Brain microvascular endothelial cell (primary cell): ENCODE data around the gene AKAP8L.

Experiments
- DNase-seq: peaks from one replicate; pipeline ENCODE4 v3.0.0-alpha.2; 2020
- H3K27ac ChIP-seq: fragments of 250-450 bp; sonication (Bioruptor Pico); 2 replicates; pipeline ENCODE4 v1.5.1; 2020; ENCODE audit warnings: mild to moderate bottlenecking, moderate library complexity
- H3K27me3 ChIP-seq: fragments of 250-450 bp; sonication (Bioruptor Pico); replicated peaks from 2 replicates; pipeline ENCODE4 v1.5.1; 2020; ENCODE audit warnings: mild to moderate bottlenecking
- H3K36me3 ChIP-seq: fragments of 250-450 bp; sonication (Bioruptor Pico); replicated peaks from 2 replicates; pipeline ENCODE4 v1.5.1; 2020; ENCODE audit warnings: mild to moderate bottlenecking
- H3K4me3 ChIP-seq: 2 replicates; pipeline ENCODE4 v1.5.1; 2011; ENCODE audit warnings: low read depth, mild to moderate bottlenecking, control low read depth, low read length, moderate library complexity
- CTCF ChIP-seq: IDR thresholded peaks from 2 replicates; pipeline ENCODE4 v1.5.1; 2011; ENCODE audit warnings: low read depth, mild to moderate bottlenecking, moderate library complexity, low read length, control low read depth, inconsistent platforms; ENCODE audit errors: missing control alignments
- in situ Hi-C: cut with HindIII; loops from 2 replicates; pipeline ENCODE4 v1.10.0; 2017; ENCODE audit warnings: low sequenced_read_pairs, low pct_ligation_motif_present

Gene AKAP8L

GRCh38 chr19:15372891-15373301, 45.9 kb downstream of the AKAP8L start:
- Histone ChIP-seq H3K27ac (no peak overlapping the region), H3K27me3 (no peaks in the 10 kb centered on the region), H3K4me3 (no peak overlapping the region), H3K36me3 (peaks cover 47% of the 10 kb centered on the region)
- no peak for DNase-seq
- no peak for TF ChIP-seq CTCF
- in situ Hi-C loops: no loop called here

DNA sequence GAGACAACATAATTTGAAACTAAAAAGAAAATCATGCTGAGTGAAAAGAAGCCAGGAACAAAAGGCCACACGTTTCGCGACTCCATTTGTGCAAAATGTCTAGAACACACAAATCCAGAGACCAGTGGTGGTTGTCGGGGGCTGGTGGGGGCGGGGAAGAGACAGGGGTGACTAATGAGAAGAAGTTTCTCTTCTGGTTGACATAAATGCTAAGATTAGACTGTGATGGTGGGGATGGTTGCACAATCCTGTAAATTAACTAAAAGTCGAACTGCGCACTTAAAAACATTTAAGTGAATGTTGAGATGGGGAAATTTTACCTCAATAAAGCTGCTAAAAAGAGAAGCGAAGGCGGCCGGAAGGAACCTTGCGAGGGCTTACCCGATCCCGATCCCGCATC, 46.3 kb downstream of the AKAP8L start:
- H3K27ac ChIP-seq: no peak overlapping the region
- no peak for DNase-seq
- H3K4me3 ChIP-seq: no peak overlapping the region
- no peak for TF ChIP-seq CTCF
- in situ Hi-C loops: no loop called here
- peaks cover 51% of the 10 kb centered on the region for H3K36me3 ChIP-seq
- H3K27me3 ChIP-seq: no peaks in the 10 kb centered on the region

DNA sequence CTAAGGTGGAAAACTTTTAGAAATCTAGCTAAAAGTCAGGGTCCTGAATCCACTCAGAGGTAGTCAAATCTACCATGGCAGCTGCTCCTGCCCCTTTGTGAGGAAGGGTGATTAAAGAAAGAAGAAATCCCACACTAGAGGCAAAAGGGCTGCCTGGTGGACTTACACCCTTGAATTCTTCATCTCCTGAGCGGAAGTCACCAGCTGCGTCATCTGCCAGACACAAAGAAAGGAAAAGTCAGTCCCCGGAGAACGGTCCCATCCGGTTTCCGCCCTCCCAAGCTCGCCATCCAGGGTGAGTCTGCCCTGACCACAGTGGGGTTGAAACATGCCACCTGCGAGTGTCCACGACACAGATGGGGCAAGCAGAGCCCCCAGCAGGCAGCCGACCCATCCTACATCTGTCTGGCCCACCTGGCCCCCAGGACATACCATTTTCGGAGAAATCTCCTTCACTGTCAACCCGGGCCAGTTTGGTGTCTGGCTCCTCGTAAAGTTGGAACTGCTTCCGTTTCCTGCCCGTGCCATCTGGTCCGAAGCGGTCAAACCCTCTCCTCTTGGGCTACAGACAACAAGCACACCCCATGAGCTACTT, 46.9 kb downstream of the AKAP8L start:
- Histone ChIP-seq H3K4me3 (no peak overlapping the region), H3K36me3 (peaks cover 56% of the 10 kb centered on the region)
- no peak for TF ChIP-seq CTCF

GRCh38 chr19:15371119-15371518, 47.7 kb downstream of the AKAP8L start:
- no peak overlapping the region for H3K4me3 ChIP-seq
- H3K27me3 ChIP-seq: no peaks in the 10 kb centered on the region
- TF ChIP-seq CTCF: no peak
- peaks cover 62% of the 10 kb centered on the region for H3K36me3 ChIP-seq
- H3K27ac ChIP-seq: no peak overlapping the region
- no peak for DNase-seq
- in situ Hi-C loops: no loop called here

More for the DNA sequence above, 46.9 kb downstream of the AKAP8L start:
- H3K27ac ChIP-seq: no peak overlapping the region
- no peaks in the 10 kb centered on the region for H3K27me3 ChIP-seq
- no peak for DNase-seq
- in situ Hi-C loops: no loop called here

DNA sequence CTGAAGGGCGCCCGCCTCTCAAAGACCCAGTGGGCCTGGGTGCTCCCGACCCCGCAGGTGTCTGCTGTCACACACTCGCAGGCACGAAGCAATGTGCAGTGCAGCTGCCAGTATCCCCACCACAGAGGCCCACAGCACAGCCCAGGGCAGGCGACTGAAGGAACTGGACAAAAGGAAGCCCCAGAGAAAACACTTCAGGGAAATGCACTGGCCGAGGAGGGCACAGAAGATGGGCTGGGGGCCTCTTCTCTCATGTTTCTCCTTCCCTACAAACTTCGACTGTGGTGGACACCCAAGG, 49.2 kb downstream of the AKAP8L start:
- in situ Hi-C loops: no loop called here
- TF ChIP-seq CTCF: no peak
- no peak overlapping the region for H3K27ac ChIP-seq
- H3K4me3 ChIP-seq: no peak overlapping the region
- no peak for DNase-seq
- H3K36me3 ChIP-seq: peaks cover 73% of the 10 kb centered on the region
- H3K27me3 ChIP-seq: no peaks in the 10 kb centered on the region
